ENCODE data around the gene LSM10.

LSM10 gene

GRCh38 chr1:36397378-36398230 is at the start of gene LSM10:
LSM10 (minus strand) TSS chr1:36397908; CDS start chr1:36394129, 3,779 bp downstream.
- DNase-seq = peak; percentile 52 to 95 (median 90)

GRCh38 chr1:36447450-36447849 is 49.7 kb upstream of the LSM10 start:
- DNase-seq = no peak

GRCh38 chr1:36446746-36447145 is 49.0 kb upstream of the LSM10 start:
- no peak for DNase-seq

- peak in 2 of 58 donors; percentile 6 to 8 for DNase-seq
Measured at GRCh38 chr1:36446271-36446670, 48.6 kb upstream of the LSM10 start.

- DNase-seq = no peak
Measured at GRCh38 chr1:36443297-36443696, 45.6 kb upstream of the LSM10 start.

GRCh38 chr1:36442337-36442736 is 44.6 kb upstream of the LSM10 start:
- no peak for DNase-seq

- DNase-seq = no peak
Measured at GRCh38 chr1:36440646-36441045, 42.9 kb upstream of the LSM10 start.

GRCh38 chr1:36440044-36440443 is 42.3 kb upstream of the LSM10 start:
- DNase-seq = no peak

- DNase-seq = no peak
Measured at GRCh38 chr1:36438715-36439114, 41.0 kb upstream of the LSM10 start.

GRCh38 chr1:36436821-36437220 is 39.1 kb upstream of the LSM10 start:
- DNase-seq = no peak

- no peak for DNase-seq
Measured at GRCh38 chr1:36433102-36433501, 35.4 kb upstream of the LSM10 start.

GRCh38 chr1:36432616-36433015 is 34.9 kb upstream of the LSM10 start:
- no peak for DNase-seq

GRCh38 chr1:36425791-36426190 is 28.1 kb upstream of the LSM10 start:
- peak in 12 of 58 donors; percentile 1 to 28 (median 14) for DNase-seq

- DNase-seq = no peak
Measured at GRCh38 chr1:36421649-36422048, 23.9 kb upstream of the LSM10 start.

GRCh38 chr1:36420836-36421317 is 23.2 kb upstream of the LSM10 start:
- peak in 56 of 58 donors; percentile 16 to 93 (median 71) for DNase-seq

GRCh38 chr1:36420409-36420808 is 22.7 kb upstream of the LSM10 start:
- DNase-seq = no peak

- no peak for DNase-seq
Measured at GRCh38 chr1:36419569-36419968, 21.9 kb upstream of the LSM10 start.

GRCh38 chr1:36419140-36419539 is 21.4 kb upstream of the LSM10 start:
- DNase-seq = no peak

GRCh38 chr1:36417931-36418330 is 20.2 kb upstream of the LSM10 start:
- DNase-seq = no peak

GRCh38 chr1:36415661-36416326 is 18.1 kb upstream of the LSM10 start:
- no peak for DNase-seq

GRCh38 chr1:36414384-36414783 is 16.7 kb upstream of the LSM10 start:
- no peak for DNase-seq
